Vagina (tissue), 2 donors: Measurements from ENCODE around the gene GRK5.

Experiments
- POLR2AphosphoS5 ChIP-seq, 2 donors: sonication (generic); formaldehyde crosslinking; IDR thresholded peaks; one replicate each; pipeline ENCODE4 v1.9.0; 2017; ENCODE audit warnings: antibody characterized with exemption in 2 of 2, mild to moderate bottlenecking in 2 of 2, low read depth in 1 of 2; ENCODE audit not compliant: insufficient read depth in 1 of 2
- TF ChIP-seq, protein P1 (sequence below), 3 experiments: fragments of 450-650 bp in 2 of 3; fragments of 200-600 bp in 1 of 3; sonication (generic) in 1 of 3; IDR thresholded peaks; one replicate each; pipeline ENCODE4 v1.5.1; 2017 to 2019; ENCODE audit warnings: antibody characterized with exemption in 3 of 3, mild to moderate bottlenecking in 2 of 3, moderate library complexity in 2 of 3

GRCh38 chr10:119450606-119451299 is 243.4 kb downstream of the GRK5 start:
- TF ChIP-seq, protein P1, sequence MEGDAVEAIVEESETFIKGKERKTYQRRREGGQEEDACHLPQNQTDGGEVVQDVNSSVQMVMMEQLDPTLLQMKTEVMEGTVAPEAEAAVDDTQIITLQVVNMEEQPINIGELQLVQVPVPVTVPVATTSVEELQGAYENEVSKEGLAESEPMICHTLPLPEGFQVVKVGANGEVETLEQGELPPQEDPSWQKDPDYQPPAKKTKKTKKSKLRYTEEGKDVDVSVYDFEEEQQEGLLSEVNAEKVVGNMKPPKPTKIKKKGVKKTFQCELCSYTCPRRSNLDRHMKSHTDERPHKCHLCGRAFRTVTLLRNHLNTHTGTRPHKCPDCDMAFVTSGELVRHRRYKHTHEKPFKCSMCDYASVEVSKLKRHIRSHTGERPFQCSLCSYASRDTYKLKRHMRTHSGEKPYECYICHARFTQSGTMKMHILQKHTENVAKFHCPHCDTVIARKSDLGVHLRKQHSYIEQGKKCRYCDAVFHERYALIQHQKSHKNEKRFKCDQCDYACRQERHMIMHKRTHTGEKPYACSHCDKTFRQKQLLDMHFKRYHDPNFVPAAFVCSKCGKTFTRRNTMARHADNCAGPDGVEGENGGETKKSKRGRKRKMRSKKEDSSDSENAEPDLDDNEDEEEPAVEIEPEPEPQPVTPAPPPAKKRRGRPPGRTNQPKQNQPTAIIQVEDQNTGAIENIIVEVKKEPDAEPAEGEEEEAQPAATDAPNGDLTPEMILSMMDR (IDR thresholded peaks at IDR 0.05) = no peak
- TF ChIP-seq POLR2AphosphoS5 (IDR thresholded peaks at IDR 0.05; ENCODE audit: insufficient read depth in 1 of 2, low read depth in 1 of 2) = no peak
